ENCODE measurements around the gene PLPP1. TPM values are rescaled to one million over a fixed set of nuclear protein-coding genes. Genes with fewer than 3 reads are reported as not detected.

Gene PLPP1
- total RNA-seq, 1 donor from 2014 or later = 49.6 TPM

- H3K4me1 Mint-ChIP-seq (ENCODE audit: low read depth) = peaks cover 12% of the 10 kb centered on the region
- DNase-seq (ENCODE audit: low spot score) = no peak
- intact Hi-C loops (cut with micrococcal nuclease) = no loop called here
- H3K4me3 Mint-ChIP-seq (ENCODE audit: low read depth) = no peak overlapping the region
- H3K27me3 Mint-ChIP-seq (ENCODE audit: low read depth) = no peaks in the 10 kb centered on the region
- H3K27ac Mint-ChIP-seq = no peak overlapping the region
- peaks cover 85% of the 10 kb centered on the region for H3K36me3 Mint-ChIP-seq (ENCODE audit: low read depth)
- H3K9me3 Mint-ChIP-seq = peaks cover 30% of the 10 kb centered on the region
Measured at GRCh38 chr5:55429613-55430253, 105.0 kb downstream of the PLPP1 start.

- no peaks in the 10 kb centered on the region for H3K27me3 Mint-ChIP-seq (ENCODE audit: low read depth)
- DNase-seq (ENCODE audit: low spot score) = no peak
- H3K27ac Mint-ChIP-seq = no peak overlapping the region
- peaks cover 12% of the 10 kb centered on the region for H3K4me1 Mint-ChIP-seq (ENCODE audit: low read depth)
- intact Hi-C loops (cut with micrococcal nuclease) = no loop called here
- peaks cover 30% of the 10 kb centered on the region for H3K9me3 Mint-ChIP-seq
- no peak overlapping the region for H3K4me3 Mint-ChIP-seq (ENCODE audit: low read depth)
- peaks cover 84% of the 10 kb centered on the region for H3K36me3 Mint-ChIP-seq (ENCODE audit: low read depth)
Measured at GRCh38 chr5:55429221-55429612, 105.5 kb downstream of the PLPP1 start.

GRCh38 chr5:55427157-55427556, 107.6 kb downstream of the PLPP1 start:
- H3K27ac Mint-ChIP-seq = peak overlapping the region; percentile 22
- intact Hi-C loops (cut with micrococcal nuclease) = no loop called here
- H3K4me3 Mint-ChIP-seq (ENCODE audit: low read depth) = no peak overlapping the region
- no peak for DNase-seq (ENCODE audit: low spot score)
- peaks cover 22% of the 10 kb centered on the region for H3K4me1 Mint-ChIP-seq (ENCODE audit: low read depth)
- H3K27me3 Mint-ChIP-seq (ENCODE audit: low read depth) = no peaks in the 10 kb centered on the region
- H3K36me3 Mint-ChIP-seq (ENCODE audit: low read depth) = peaks cover 87% of the 10 kb centered on the region
- peaks cover 18% of the 10 kb centered on the region for H3K9me3 Mint-ChIP-seq

GRCh38 chr5:55426455-55426854, 108.3 kb downstream of the PLPP1 start:
- no peak overlapping the region for H3K27ac Mint-ChIP-seq
- peaks cover 14% of the 10 kb centered on the region for H3K9me3 Mint-ChIP-seq
- intact Hi-C loops (cut with micrococcal nuclease) = no loop called here
- no peaks in the 10 kb centered on the region for H3K27me3 Mint-ChIP-seq (ENCODE audit: low read depth)
- peaks cover 25% of the 10 kb centered on the region for H3K4me1 Mint-ChIP-seq (ENCODE audit: low read depth)
- H3K36me3 Mint-ChIP-seq (ENCODE audit: low read depth) = peaks cover 88% of the 10 kb centered on the region
- H3K4me3 Mint-ChIP-seq (ENCODE audit: low read depth) = no peak overlapping the region
- DNase-seq (ENCODE audit: low spot score) = no peak

GRCh38 chr5:55421074-55421529, 113.7 kb downstream of the PLPP1 start:
- intact Hi-C loops (cut with micrococcal nuclease) = loop anchor here (1.0 to 5.0 kb wide), 5 partner anchors 18 to 271 kb away; partner anchors contain the start of gene PLPP1
- DNase-seq (ENCODE audit: low spot score) = no peak
- Mint-ChIP-seq H3K27me3 (ENCODE audit: low read depth) (no peaks in the 10 kb centered on the region), H3K27ac (peak overlapping the region; percentile 65), H3K9me3 (no peaks in the 10 kb centered on the region), H3K36me3 (ENCODE audit: low read depth) (peaks cover 73% of the 10 kb centered on the region), H3K4me1 (ENCODE audit: low read depth) (peaks cover 27% of the 10 kb centered on the region), H3K4me3 (ENCODE audit: low read depth) (no peak overlapping the region)

- Mint-ChIP-seq H3K27ac (peak overlapping the region; percentile 0), H3K27me3 (ENCODE audit: low read depth) (no peaks in the 10 kb centered on the region), H3K4me1 (ENCODE audit: low read depth) (peaks cover 30% of the 10 kb centered on the region), H3K4me3 (ENCODE audit: low read depth) (no peak overlapping the region), H3K36me3 (ENCODE audit: low read depth) (peaks cover 76% of the 10 kb centered on the region), H3K9me3 (no peaks in the 10 kb centered on the region)
- DNase-seq (ENCODE audit: low spot score) = no peak
- intact Hi-C loops (cut with micrococcal nuclease) = no loop called here
Measured at GRCh38 chr5:55418994-55419968, 115.5 kb downstream of the PLPP1 start.

- no peak overlapping the region for H3K4me3 Mint-ChIP-seq (ENCODE audit: low read depth)
- no peak overlapping the region for H3K27ac Mint-ChIP-seq
- no peaks in the 10 kb centered on the region for H3K9me3 Mint-ChIP-seq
- peaks cover 26% of the 10 kb centered on the region for H3K4me1 Mint-ChIP-seq (ENCODE audit: low read depth)
- DNase-seq (ENCODE audit: low spot score) = no peak
- intact Hi-C loops (cut with micrococcal nuclease) = no loop called here
- no peaks in the 10 kb centered on the region for H3K27me3 Mint-ChIP-seq (ENCODE audit: low read depth)
- peaks cover 62% of the 10 kb centered on the region for H3K36me3 Mint-ChIP-seq (ENCODE audit: low read depth)
Measured at GRCh38 chr5:55416306-55416705, 118.5 kb downstream of the PLPP1 start.

- H3K27me3 Mint-ChIP-seq (ENCODE audit: low read depth) = no peaks in the 10 kb centered on the region
- intact Hi-C loops (cut with micrococcal nuclease) = no loop called here
- peaks cover 54% of the 10 kb centered on the region for H3K36me3 Mint-ChIP-seq (ENCODE audit: low read depth)
- no peak overlapping the region for H3K27ac Mint-ChIP-seq
- no peaks in the 10 kb centered on the region for H3K9me3 Mint-ChIP-seq
- DNase-seq (ENCODE audit: low spot score) = no peak
- no peak overlapping the region for H3K4me3 Mint-ChIP-seq (ENCODE audit: low read depth)
- H3K4me1 Mint-ChIP-seq (ENCODE audit: low read depth) = peaks cover 20% of the 10 kb centered on the region
Measured at GRCh38 chr5:55415071-55415470, 119.7 kb downstream of the PLPP1 start.

- H3K36me3 Mint-ChIP-seq (ENCODE audit: low read depth) = peaks cover 51% of the 10 kb centered on the region
- intact Hi-C loops (cut with micrococcal nuclease) = no loop called here
- no peak for DNase-seq (ENCODE audit: low spot score)
Measured at GRCh38 chr5:55413644-55414043, 121.1 kb downstream of the PLPP1 start.

GRCh38 chr5:55411876-55412275, 122.9 kb downstream of the PLPP1 start:
- no peaks in the 10 kb centered on the region for H3K27me3 Mint-ChIP-seq (ENCODE audit: low read depth)

More at GRCh38 chr5:55413644-55414043, 121.1 kb downstream of the PLPP1 start:
- Mint-ChIP-seq H3K27ac (no peak overlapping the region), H3K4me3 (ENCODE audit: low read depth) (no peak overlapping the region), H3K4me1 (ENCODE audit: low read depth) (peaks cover 20% of the 10 kb centered on the region), H3K9me3 (no peaks in the 10 kb centered on the region), H3K27me3 (ENCODE audit: low read depth) (no peaks in the 10 kb centered on the region)

GRCh38 chr5:55410845-55411244, 123.9 kb downstream of the PLPP1 start:
- H3K4me3 Mint-ChIP-seq (ENCODE audit: low read depth) = no peak overlapping the region
- peaks cover 58% of the 10 kb centered on the region for H3K36me3 Mint-ChIP-seq (ENCODE audit: low read depth)
- H3K27me3 Mint-ChIP-seq (ENCODE audit: low read depth) = no peaks in the 10 kb centered on the region
- intact Hi-C loops (cut with micrococcal nuclease) = no loop called here
- no peak for DNase-seq (ENCODE audit: low spot score)
- H3K9me3 Mint-ChIP-seq = no peaks in the 10 kb centered on the region
- H3K27ac Mint-ChIP-seq = no peak overlapping the region
- peaks cover 21% of the 10 kb centered on the region for H3K4me1 Mint-ChIP-seq (ENCODE audit: low read depth)

More at GRCh38 chr5:55411876-55412275, 122.9 kb downstream of the PLPP1 start:
- Mint-ChIP-seq H3K9me3 (no peaks in the 10 kb centered on the region), H3K27ac (no peak overlapping the region), H3K4me3 (ENCODE audit: low read depth) (no peak overlapping the region), H3K4me1 (ENCODE audit: low read depth) (peaks cover 24% of the 10 kb centered on the region), H3K36me3 (ENCODE audit: low read depth) (peaks cover 56% of the 10 kb centered on the region)
- intact Hi-C loops (cut with micrococcal nuclease) = no loop called here
- no peak for DNase-seq (ENCODE audit: low spot score)

GRCh38 chr5:55409775-55410174, 125.0 kb downstream of the PLPP1 start:
- DNase-seq (ENCODE audit: low spot score) = no peak
- H3K4me1 Mint-ChIP-seq (ENCODE audit: low read depth) = peaks cover 18% of the 10 kb centered on the region
- no peak overlapping the region for H3K4me3 Mint-ChIP-seq (ENCODE audit: low read depth)
- H3K36me3 Mint-ChIP-seq (ENCODE audit: low read depth) = peaks cover 55% of the 10 kb centered on the region
- intact Hi-C loops (cut with micrococcal nuclease) = no loop called here
- H3K27ac Mint-ChIP-seq = no peak overlapping the region
- no peaks in the 10 kb centered on the region for H3K9me3 Mint-ChIP-seq
- H3K27me3 Mint-ChIP-seq (ENCODE audit: low read depth) = no peaks in the 10 kb centered on the region

- Mint-ChIP-seq H3K4me3 (ENCODE audit: low read depth) (no peak overlapping the region), H3K9me3 (no peaks in the 10 kb centered on the region), H3K27ac (no peak overlapping the region), H3K27me3 (ENCODE audit: low read depth) (no peaks in the 10 kb centered on the region), H3K36me3 (ENCODE audit: low read depth) (peaks cover 57% of the 10 kb centered on the region), H3K4me1 (ENCODE audit: low read depth) (peaks cover 18% of the 10 kb centered on the region)
- intact Hi-C loops (cut with micrococcal nuclease) = loop anchor here (1.0 kb wide), 1 partner anchor 286 kb away; no protein-coding TSS in a partner anchor
- no peak for DNase-seq (ENCODE audit: low spot score)
Measured at GRCh38 chr5:55407984-55408383, 126.8 kb downstream of the PLPP1 start.

Measured in activated T-helper 2 cell treated with anti-CD3 and anti-CD28 coated beads, Interferon-gamma antibody, Interleukin-2, Interleukin-4, amounts not matched to agents 10 μg/mL and 5 μg/mL and 100 μg/mL, durations not matched to agents 14 hours and 24 hours and 36 hours (primary cell).